Pons (tissue), 1 donor: ENCODE results near the gene BAG5.
A peak's percentile ranks its signal among the peaks of the same experiment; 100 is the strongest.
"Not testable (repeated sequence)": the region's sequence is repeated elsewhere in the genome, so short reads cannot be mapped to it uniquely, and the experiment has no call there.

Source experiments
- DNase-seq: peaks from one replicate; pipeline ENCODE4 v3.0.0-alpha.2; 2016; ENCODE audit warnings: low spot score

Gene BAG5

GRCh38 chr14:103534576-103535061, 27.8 kb downstream of the BAG5 start:
- no peak for DNase-seq

- DNase-seq = no peak
Observed at GRCh38 chr14:103533999-103534575, 28.4 kb downstream of the BAG5 start.

- no peak for DNase-seq
Observed at GRCh38 chr14:103533137-103533998, 29.1 kb downstream of the BAG5 start.

GRCh38 chr14:103532216-103533136, 30.0 kb downstream of the BAG5 start:
- DNase-seq = no peak

GRCh38 chr14:103531421-103532215, 30.8 kb downstream of the BAG5 start:
- DNase-seq = no peak

GRCh38 chr14:103530831-103531230, 31.6 kb downstream of the BAG5 start:
- no peak for DNase-seq

- no peak for DNase-seq
Observed at GRCh38 chr14:103530390-103530789, 32.1 kb downstream of the BAG5 start.

DNA sequence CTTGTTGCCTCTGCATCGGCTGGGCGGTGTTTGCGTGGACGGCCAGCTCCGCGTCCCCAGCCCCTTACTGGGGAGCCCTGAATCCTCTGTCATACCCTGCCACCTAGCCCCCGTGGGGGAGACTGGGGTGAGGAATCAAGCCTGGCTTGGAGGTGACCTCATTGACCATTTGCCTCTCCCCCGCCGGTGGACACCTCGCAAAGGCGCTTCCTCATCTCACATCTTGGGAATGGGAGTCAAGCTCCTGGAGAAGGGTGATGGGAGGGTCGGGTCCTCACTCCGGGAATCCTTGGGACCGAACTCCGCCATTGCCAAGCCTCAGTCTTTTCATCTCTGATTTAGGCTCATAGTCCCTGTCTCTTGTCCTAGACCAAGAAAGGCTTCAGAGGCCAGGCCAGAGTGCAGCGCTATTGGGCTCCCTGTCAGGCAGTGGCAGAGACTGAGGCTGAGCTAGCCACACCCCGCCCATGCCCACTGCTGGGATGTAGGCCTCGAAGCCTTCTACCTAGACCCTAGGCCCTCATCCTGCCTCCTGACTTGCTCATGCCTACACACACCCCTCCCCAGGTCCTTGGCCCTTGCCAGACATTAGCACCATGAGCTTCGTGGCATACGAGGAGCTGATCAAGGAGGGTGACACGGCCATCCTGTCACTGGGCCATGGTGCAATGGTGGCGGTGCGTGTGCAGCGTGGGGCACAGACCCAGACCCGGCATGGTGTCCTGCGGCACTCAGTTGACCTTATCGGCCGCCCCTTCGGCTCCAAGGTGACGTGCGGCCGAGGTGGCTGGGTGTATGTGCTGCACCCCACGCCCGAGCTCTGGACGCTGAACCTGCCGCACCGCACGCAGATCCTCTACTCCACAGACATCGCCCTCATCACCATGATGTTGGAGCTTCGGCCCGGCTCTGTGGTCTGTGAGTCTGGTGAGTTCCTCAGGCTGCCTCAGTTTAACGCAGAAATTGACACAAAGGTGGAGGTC, 32.8 kb downstream of the BAG5 start:
- DNase-seq = no peak

GRCh38 chr14:103528587-103529382, 33.7 kb downstream of the BAG5 start, which contains the start of gene TRMT61A:
Gene TRMT61A (plus strand): TSS chr14:103529196. CDS start chr14:103529979, 783 bp downstream.
- peak; percentile 89 for DNase-seq

GRCh38 chr14:103528146-103528586, 34.3 kb downstream of the BAG5 start:
- DNase-seq = no peak

GRCh38 chr14:103527408-103528145, 34.9 kb downstream of the BAG5 start:
- DNase-seq = no peak

- DNase-seq = no peak
Observed at GRCh38 chr14:103526914-103527248, 35.6 kb downstream of the BAG5 start.

DNA sequence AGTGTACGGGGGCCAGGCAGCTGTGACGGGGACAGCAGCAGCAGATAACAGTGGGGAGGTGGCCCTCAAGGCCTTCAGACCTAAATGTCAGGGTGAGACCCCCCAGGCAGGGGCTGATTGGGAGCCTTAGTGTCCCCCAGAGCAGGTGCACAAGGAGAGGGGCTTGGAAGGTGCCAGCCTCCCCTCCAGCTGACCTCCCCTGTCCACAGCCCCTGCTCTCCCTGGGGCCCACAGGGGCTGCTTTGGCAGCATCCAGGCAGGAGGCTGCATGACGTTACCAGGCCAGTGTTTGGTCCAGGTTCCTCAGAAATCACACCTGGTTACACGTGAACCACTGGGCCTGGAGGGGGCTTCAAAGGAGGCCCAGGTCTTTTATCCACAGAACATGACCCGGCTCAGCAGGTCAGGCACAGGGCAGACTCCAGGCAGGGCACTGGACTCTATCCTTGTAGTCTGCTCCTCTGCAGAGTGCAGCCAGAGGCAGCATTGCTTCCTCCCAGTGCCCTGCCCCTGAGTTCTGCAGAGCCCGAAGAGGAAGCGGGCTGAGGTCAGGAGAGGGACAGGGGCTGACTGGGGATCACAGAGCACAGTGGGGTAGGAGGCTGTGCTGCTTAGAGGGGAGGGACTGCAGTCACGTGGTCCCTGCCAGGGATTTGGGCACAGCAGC, 36.1 kb downstream of the BAG5 start:
- DNase-seq = no peak

DNA sequence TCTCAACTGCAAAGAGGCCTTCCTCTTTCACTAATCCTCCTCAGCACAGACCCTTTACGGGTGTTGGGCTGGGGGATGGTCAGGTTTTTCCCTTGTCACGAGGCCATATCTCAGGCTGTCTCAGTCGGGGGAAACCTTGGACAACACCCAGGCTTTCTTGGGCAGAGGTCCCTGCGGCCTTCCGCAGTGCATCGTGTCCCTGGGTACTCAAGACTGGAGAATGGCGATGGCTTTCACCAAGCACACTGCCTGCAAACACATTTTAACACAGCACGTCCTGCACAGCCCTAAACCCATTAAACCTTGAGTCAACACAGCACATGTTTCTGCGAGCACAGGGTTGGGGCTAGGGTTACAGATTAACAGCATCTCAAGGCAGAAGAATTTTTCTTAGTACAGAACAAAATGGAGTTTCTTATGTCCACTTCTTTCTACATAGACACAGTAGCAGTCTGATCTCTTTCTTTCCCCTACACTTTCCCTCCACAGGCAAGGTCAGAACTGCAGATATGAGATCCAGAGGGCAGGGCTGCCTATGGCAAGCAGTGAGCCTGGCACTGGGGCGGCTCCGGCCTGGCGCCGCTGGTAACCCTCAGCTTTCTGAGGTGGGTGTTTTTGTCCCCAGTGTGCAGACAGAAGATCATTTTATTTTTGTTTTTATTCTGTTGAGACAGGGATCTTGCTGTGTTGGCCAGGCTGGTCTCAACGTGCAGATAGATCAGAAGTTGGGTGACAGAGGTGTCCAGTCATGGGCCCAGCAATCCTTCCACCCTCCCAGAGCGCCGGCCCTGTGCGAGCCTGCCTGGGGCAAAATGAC, 36.8 kb downstream of the BAG5 start:
- DNase-seq = not testable (repeated sequence)

GRCh38 chr14:103524002-103524935, 38.2 kb downstream of the BAG5 start:
- DNase-seq = no peak

- DNase-seq = no peak
Observed at GRCh38 chr14:103523575-103523954, 38.9 kb downstream of the BAG5 start.
